ENCODE data around the gene STOML2. TPM values are rescaled to one million over a fixed set of nuclear protein-coding genes. Genes with fewer than 3 reads are reported as not detected.

STOML2 gene
- total and polyA plus RNA-seq, 2 experiments from 2014 or later = 114 to 210 TPM

DNA sequence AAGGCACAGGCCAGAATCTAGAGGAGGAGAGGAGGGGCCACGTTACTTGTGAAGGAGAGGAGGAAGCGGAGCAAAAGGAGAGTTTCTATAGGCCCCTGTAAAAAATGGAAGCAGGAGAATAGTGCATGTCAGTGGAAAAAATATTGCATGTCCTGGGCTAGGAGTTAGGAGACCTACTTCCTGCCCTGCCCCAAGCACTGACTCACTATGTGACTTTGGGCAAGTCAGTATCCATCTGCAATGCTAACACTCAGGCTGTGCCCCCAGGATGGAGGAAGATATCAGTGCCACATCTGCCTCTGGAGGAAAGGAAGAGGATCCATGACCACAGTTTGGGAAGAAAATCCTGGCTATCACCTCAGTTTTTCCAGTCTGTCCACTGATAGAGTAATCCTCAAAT lies 13.5 kb downstream of the STOML2 start (continued):
- TF ChIP-seq, protein P1, sequence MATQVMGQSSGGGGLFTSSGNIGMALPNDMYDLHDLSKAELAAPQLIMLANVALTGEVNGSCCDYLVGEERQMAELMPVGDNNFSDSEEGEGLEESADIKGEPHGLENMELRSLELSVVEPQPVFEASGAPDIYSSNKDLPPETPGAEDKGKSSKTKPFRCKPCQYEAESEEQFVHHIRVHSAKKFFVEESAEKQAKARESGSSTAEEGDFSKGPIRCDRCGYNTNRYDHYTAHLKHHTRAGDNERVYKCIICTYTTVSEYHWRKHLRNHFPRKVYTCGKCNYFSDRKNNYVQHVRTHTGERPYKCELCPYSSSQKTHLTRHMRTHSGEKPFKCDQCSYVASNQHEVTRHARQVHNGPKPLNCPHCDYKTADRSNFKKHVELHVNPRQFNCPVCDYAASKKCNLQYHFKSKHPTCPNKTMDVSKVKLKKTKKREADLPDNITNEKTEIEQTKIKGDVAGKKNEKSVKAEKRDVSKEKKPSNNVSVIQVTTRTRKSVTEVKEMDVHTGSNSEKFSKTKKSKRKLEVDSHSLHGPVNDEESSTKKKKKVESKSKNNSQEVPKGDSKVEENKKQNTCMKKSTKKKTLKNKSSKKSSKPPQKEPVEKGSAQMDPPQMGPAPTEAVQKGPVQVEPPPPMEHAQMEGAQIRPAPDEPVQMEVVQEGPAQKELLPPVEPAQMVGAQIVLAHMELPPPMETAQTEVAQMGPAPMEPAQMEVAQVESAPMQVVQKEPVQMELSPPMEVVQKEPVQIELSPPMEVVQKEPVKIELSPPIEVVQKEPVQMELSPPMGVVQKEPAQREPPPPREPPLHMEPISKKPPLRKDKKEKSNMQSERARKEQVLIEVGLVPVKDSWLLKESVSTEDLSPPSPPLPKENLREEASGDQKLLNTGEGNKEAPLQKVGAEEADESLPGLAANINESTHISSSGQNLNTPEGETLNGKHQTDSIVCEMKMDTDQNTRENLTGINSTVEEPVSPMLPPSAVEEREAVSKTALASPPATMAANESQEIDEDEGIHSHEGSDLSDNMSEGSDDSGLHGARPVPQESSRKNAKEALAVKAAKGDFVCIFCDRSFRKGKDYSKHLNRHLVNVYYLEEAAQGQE (IDR thresholded peaks at IDR 0.05; ENCODE audit: unreplicated experiment) = no peak
- TF ChIP-seq STAT1 (IDR thresholded peaks at IDR 0.05; ENCODE audit: unreplicated experiment) = no peak
- no peak for TF ChIP-seq ZNF331 (CRISPR knock-in tag; IDR thresholded peaks at IDR 0.05; ENCODE audit: low read depth)
- TF ChIP-seq, protein P2, sequence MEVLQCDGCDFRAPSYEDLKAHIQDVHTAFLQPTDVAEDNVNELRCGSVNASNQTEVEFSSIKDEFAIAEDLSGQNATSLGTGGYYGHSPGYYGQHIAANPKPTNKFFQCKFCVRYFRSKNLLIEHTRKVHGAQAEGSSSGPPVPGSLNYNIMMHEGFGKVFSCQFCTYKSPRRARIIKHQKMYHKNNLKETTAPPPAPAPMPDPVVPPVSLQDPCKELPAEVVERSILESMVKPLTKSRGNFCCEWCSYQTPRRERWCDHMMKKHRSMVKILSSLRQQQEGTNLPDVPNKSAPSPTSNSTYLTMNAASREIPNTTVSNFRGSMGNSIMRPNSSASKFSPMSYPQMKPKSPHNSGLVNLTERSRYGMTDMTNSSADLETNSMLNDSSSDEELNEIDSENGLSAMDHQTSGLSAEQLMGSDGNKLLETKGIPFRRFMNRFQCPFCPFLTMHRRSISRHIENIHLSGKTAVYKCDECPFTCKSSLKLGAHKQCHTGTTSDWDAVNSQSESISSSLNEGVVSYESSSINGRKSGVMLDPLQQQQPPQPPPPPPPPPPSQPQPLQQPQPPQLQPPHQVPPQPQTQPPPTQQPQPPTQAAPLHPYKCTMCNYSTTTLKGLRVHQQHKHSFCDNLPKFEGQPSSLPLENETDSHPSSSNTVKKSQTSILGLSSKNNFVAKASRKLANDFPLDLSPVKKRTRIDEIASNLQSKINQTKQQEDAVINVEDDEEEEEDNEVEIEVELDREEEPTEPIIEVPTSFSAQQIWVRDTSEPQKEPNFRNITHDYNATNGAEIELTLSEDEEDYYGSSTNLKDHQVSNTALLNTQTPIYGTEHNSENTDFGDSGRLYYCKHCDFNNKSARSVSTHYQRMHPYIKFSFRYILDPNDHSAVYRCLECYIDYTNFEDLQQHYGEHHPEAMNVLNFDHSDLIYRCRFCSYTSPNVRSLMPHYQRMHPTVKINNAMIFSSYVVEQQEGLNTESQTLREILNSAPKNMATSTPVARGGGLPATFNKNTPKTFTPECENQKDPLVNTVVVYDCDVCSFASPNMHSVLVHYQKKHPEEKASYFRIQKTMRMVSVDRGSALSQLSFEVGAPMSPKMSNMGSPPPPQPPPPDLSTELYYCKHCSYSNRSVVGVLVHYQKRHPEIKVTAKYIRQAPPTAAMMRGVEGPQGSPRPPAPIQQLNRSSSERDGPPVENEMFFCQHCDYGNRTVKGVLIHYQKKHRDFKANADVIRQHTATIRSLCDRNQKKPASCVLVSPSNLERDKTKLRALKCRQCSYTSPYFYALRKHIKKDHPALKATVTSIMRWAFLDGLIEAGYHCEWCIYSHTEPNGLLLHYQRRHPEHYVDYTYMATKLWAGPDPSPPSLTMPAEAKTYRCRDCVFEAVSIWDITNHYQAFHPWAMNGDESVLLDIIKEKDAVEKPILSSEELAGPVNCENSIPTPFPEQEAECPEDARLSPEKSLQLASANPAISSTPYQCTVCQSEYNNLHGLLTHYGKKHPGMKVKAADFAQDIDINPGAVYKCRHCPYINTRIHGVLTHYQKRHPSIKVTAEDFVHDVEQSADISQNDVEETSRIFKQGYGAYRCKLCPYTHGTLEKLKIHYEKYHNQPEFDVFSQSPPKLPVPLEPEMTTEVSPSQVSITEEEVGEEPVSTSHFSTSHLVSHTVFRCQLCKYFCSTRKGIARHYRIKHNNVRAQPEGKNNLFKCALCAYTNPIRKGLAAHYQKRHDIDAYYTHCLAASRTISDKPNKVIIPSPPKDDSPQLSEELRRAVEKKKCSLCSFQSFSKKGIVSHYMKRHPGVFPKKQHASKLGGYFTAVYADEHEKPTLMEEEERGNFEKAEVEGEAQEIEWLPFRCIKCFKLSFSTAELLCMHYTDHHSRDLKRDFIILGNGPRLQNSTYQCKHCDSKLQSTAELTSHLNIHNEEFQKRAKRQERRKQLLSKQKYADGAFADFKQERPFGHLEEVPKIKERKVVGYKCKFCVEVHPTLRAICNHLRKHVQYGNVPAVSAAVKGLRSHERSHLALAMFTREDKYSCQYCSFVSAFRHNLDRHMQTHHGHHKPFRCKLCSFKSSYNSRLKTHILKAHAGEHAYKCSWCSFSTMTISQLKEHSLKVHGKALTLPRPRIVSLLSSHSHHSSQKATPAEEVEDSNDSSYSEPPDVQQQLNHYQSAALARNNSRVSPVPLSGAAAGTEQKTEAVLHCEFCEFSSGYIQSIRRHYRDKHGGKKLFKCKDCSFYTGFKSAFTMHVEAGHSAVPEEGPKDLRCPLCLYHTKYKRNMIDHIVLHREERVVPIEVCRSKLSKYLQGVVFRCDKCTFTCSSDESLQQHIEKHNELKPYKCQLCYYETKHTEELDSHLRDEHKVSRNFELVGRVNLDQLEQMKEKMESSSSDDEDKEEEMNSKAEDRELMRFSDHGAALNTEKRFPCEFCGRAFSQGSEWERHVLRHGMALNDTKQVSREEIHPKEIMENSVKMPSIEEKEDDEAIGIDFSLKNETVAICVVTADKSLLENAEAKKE (CRISPR knock-in tag; IDR thresholded peaks at IDR 0.05) = no peak

GRCh38 chr9:35085078-35085477 lies 17.9 kb downstream of the STOML2 start:
- Mint-ChIP-seq H3K36me3 (ENCODE audit: low read depth) (peaks cover 29% of the 10 kb centered on the region), H3K27ac (no peak overlapping the region), H3K9me3 (no peaks in the 10 kb centered on the region), H3K27me3 (ENCODE audit: insufficient read depth, low read depth, poor library complexity) (peaks cover under 1% of the 10 kb centered on the region), H3K4me1 (no peaks in the 10 kb centered on the region), H3K4me3 (no peak overlapping the region)
- no peaks in the 10 kb centered on the region for H3K27me3 ChIP-seq (ENCODE audit: insufficient read depth)
- no peaks in the 10 kb centered on the region for H3F3A ChIP-seq (replicated peaks; ENCODE audit: low read depth)
- no peak overlapping the region for H2AFZ ChIP-seq
- no peak overlapping the region for H3K27ac ChIP-seq (ENCODE audit: low read depth)
- ATAC-seq (no peak), DNase-seq (ENCODE audit: low spot score) (no peak)
- no peak overlapping the region for H3K4me3 ChIP-seq
- H3K79me2 ChIP-seq (replicated peaks; ENCODE audit: insufficient read depth) = no peaks in the 10 kb centered on the region
- H4K20me1 ChIP-seq (replicated peaks; ENCODE audit: insufficient read depth) = no peaks in the 10 kb centered on the region
- peaks cover 10% of the 10 kb centered on the region for H3K36me3 ChIP-seq (ENCODE audit: insufficient read depth)
- no peaks in the 10 kb centered on the region for H3K4me1 ChIP-seq (ENCODE audit: insufficient read depth)
- no peak overlapping the region for H3K4me2 ChIP-seq
- H3K9me2 ChIP-seq (ENCODE audit: insufficient read depth) = no peaks in the 10 kb centered on the region
- TF ChIP-seq NANOG (IDR thresholded peaks at IDR 0.05; ENCODE audit: borderline replicate concordance) = no peak
- TF ChIP-seq ZNF114 (CRISPR knock-in tag; IDR thresholded peaks at IDR 0.05) = no peak
- TF ChIP-seq CREB1 (CRISPR knock-in tag; IDR thresholded peaks at IDR 0.05; ENCODE audit: low read depth) = no peak
- TF ChIP-seq, protein P1 (IDR thresholded peaks at IDR 0.05; ENCODE audit: unreplicated experiment) = no peak
- TF ChIP-seq ETS1 (IDR thresholded peaks at IDR 0.05) = no peak
- TF ChIP-seq POLR2AphosphoS5 (IDR thresholded peaks at IDR 0.05; ENCODE audit: low read depth) = no peak
